ENCODE data around the gene CDX1.
"Not testable (repeated sequence)": the region's sequence is repeated elsewhere in the genome, so short reads cannot be mapped to it uniquely, and the experiment has no call there.

CDX1 gene

GRCh38 chr5:150210644-150211043 is 44.1 kb downstream of the CDX1 start:
- no peak for DNase-seq

DNA sequence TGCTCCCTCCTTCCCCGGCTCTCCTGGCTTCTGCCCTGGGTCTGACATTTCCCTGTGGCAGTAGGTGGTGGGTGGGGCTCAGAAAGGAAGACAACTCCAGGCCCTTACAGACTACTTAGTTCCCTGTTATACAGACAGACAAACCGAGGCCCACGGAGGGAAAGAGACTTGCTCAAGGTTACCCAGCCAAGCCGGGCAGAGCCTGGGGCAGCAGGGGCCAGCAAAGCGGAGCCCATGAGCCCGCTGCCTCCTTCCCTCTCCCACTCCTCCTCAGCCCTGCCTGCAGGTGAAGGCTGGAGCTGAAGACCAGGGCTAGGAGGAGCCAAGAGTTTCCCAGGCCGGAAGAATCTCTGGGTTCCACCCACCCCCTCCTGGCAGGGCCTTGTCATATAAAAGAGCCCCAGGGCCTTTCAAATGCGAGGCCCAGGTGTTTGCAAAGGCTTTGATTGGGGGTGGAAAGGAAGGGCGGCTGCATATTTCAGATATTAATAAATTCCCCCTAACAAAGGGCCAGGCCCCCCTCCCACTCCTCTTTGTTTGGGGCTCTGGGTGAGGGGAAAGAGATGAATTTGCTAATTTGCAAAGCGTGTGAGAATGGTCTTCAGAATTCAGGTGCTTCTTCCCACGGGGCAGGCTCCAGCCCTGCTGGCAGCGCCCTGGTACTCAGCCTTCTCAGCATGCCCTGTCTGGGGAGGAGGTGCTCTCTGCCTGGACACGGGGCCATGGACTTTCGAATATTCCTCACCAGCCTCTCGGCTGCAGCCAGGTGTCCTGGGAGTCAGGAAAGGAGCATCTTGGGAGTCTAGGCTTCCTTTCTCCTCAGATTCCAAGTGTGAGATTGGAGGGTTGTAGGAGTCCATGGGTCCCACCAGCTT is 44.8 kb downstream of the CDX1 start:
- no peak for DNase-seq

DNA sequence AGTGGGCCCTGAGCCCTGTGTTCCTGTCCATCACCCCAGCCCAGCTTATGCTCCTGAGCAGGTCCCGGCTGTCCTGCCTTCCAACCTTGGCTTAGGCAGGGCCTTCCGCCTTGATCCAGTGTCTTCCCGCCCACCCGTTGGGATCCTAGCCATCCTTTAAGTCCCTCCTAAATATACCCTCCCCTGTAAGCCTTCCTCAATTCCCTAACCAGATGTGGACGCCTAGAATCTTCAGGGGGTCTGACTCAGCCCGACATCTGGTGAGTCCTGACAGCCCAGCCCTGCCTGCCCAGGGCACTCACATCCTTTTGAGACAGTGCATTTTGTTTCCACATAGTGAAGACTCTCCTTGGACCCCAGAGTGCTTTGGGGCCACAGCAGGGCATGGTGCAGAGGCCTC is 47.0 kb downstream of the CDX1 start:
- no peak for DNase-seq

DNA sequence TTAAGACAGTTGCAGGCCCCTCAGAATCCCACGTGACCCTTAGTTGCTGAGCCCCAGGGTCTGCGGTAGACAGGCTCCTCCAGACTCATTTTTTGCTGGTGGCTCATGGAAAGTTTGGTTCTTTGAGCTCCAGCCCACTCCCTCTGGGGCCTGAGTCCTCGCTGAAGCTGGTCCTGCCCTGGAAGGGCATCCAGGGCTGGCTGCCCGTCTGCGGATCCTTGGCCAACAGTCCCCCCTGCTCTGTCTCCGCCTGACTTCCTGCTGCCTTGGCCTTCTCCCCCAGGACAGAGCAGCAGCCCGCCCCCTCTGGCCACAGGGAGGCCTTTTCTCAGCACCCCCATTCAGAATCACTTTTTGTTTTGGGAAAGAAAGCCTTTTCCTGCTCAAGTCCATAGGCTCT is 47.7 kb downstream of the CDX1 start:
- DNase-seq, result no peak

DNA sequence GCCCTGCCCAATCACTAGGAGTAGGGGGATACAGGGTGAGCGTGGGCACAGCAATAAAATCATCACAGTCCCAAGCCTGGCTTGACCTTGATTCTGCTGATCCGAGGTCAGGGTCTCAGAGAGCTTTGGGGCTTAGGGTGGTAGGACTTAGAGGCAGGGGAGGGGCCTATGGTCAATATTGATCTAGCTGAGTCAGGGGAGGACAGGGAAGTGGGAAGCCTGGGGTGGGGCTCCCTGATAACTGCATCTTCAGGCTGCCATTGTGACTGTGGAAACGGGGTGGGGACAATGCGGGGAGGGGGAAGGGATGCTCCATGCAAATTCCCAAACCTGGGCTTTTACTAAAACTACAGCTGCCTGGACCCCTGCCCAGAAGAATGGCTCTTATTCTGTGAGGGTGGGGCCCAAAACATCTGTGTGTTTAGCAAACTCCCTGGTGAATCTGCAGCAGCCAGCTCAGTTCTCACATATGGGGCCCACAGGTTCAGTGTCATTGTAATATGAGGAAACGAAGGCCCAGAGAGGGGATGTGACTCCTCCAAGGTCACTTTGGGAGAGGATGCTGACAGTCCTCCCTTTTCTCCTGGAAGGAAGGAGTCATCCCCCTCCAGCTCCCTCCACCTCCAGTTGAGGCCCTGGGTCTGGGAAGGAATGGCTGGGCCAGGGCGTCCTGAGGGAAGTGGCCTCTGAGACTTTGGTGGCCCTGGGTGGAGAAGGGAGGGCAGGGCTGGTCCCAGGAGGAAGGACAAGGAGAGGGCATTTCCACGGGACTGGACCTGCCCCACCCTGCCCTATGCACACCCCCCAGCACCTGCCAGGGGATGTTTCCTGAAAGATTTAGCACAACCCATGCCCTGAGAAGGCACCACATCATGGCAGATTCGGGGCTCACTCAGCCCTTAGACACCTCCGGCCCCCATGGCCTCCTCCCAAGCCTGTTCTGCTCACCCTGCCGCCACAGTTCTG is 49.7 kb downstream of the CDX1 start:
- DNase-seq, result no peak

DNA sequence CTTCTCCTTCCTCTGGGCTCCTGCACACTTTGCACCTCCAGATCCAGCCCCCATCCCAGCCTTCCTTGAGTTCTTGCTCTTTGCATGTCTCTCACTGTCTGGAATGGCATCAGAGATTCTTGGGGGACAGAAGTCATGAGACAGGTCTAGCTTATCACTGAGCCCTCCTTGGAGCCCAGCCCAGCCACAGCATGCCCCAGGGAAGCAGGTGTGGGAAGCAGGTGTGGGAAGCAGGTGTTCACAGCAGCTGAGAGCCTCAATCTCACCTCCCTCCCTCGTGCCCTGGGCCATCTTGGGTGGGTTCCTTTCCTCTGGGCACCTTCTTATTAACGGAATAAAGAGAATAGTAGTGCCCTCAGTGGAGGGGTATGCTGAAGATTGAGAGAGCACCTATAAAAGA is 50.5 kb downstream of the CDX1 start:
- no peak for DNase-seq

DNA sequence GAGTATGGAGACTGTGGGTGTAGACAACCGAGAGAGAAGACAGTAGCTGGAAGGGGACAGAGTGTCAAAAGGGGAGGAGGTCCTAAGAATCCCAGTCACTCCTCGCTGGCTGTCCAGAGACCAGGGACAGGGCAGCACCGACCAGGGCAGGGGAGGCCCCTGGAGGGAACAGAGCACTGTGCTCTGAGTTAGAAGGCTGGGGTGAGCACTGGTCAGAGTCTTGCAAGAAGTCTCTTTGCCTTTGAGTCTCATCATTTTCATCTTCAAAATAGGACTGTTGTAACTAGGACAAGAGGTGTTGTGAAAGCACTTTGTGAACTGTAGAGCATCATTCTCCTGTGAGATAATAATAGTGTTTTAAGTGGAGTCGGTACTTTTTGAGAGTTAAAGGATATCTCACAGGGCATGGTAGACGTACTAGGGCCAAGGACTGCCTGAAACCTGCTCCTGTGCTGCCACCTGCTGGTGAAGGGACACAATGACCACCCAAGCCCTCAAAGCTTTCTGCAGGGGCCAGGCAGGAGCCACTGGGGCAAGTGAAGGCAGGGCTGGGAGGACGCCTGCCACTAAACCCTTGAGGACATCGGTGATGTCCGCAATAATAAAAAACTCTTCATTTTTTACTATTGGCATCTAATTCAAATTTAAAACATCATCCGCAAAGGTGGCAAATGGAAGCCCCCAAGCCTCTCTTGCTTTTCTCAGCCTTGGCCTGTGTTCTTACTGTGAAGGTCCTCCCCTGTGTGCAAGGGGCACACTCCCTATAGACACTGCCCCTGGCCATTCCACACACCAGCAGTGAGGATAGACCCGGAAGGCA is 51.5 kb downstream of the CDX1 start:
- peak; percentile 23 for DNase-seq

- no peak for DNase-seq
These were observed 52.1 kb downstream of the CDX1 start for GRCh38 chr5:150218693-150219035.

GRCh38 chr5:150219142-150219541 is 52.6 kb downstream of the CDX1 start:
- DNase-seq, result no peak

DNA sequence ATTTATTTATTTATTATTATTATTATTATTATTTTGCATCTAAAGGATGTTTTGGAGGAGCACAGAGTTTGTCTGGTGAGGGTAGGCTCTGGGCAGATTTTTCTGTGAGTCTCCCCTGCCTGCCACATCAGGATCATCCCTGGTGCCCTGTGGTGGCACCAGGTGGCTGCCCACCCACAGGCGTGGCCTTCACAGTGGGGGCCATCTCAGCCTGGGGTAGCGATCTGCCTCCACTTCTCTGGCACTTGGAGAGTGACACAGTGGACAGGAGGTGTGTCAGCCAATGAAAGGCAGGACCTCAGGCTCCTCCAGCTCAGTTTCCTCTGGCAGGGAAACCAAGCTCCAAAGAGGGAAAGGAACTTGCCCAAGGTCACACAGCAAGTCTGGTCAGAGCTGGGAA is 53.3 kb downstream of the CDX1 start:
- no peak for DNase-seq

DNA sequence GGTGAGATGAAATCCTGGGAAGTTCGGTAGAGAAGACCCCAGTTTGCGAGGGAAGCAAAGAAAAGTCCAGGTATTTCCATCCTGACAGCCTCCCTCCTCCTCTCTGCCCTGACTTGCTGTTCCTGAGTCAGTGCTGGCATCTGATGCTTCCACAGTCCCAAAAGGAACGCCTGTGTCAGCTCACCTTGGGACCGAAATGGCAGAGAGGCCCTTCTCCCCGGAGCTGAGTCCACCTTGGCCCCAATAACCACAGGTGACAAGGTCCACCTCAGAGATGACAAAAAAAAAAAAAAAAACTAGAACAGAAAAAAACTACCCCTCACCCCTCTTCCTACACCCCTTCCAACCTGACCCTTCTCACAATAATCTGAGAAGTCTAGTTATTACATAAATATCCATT is 54.9 kb downstream of the CDX1 start:
- DNase-seq, result no peak

GRCh38 chr5:150222906-150223305 is 56.3 kb downstream of the CDX1 start:
- no peak for DNase-seq

DNA sequence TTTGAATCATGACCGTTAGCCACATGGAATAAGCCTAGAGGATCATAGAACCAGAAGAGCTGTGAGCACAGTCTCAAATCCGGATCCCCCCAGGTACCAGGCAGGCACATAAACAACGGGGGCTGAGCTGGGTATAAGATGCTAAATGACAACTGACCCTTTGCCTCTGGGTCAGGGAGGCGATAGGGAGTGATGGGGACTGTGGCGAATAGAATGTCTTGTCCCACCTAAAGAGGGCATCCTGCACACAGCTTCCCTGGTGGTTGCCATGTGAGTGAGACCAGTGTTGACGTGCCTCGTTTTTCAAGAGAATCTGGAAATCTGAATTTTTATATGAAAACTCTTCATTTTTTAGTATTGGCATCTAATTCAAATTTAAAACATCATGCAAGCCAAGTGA is 56.9 kb downstream of the CDX1 start:
- no peak for DNase-seq

DNA sequence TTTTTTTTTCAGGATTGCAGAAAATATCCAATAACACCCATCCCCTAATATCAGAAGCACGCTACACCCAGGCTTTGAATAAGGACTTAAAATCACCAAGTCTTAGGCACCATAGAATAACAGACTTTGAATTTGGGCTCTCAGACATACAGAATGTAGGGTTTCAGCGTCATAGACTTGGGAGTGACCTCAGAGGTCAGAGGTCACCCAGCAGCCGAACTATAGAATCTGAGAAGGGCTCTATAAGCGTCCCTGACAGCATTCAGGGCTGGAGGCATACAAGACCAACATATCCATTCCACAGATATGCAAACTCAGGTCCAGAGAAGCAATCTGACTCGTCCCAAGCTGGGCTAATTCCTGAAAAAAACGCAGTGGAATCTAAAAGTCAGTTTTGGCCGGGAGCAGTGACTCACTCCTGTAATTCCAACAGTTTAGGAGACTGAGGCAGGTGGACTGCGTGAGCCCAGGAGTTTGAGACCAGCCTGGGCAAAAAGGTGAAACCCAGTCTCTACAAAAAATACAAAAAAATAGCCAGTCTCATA is 58.0 kb downstream of the CDX1 start:
- DNase-seq, result no peak

- no peak for DNase-seq
These were observed 60.5 kb downstream of the CDX1 start for GRCh38 chr5:150227036-150227435.

DNA sequence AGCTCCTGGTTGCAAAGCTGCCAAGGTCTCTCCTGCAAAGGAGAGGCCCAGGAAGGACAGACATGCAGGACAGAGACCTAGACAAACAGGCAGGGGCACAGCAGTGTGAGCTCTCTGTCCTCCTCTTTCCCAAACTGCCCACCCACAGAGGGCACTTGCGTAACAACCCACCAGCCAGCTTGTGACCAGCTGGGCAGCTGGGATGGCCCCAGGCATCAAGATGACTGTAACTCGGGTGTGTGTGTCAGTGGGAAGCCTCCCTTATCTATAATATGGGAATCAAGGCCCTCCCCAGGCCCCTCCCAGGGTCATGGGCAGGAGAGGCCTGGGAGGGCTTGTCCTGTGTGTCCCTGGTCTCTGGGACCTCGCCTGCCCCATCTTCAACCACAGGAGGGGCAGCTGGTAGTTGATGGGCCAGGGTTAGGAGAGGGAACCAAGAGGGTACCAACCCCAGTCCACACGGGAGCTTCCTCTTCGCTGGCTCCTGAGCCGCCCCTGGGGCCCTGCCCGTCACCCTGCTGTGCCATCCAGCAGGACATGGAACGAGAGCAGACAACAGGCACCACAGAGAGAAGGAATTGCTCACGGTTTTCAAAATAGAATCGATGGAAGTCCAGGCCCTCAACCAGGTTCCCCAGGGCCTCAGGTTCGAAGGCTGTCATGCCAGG is 61.2 kb downstream of the CDX1 start:
- DNase-seq, result no peak

DNA sequence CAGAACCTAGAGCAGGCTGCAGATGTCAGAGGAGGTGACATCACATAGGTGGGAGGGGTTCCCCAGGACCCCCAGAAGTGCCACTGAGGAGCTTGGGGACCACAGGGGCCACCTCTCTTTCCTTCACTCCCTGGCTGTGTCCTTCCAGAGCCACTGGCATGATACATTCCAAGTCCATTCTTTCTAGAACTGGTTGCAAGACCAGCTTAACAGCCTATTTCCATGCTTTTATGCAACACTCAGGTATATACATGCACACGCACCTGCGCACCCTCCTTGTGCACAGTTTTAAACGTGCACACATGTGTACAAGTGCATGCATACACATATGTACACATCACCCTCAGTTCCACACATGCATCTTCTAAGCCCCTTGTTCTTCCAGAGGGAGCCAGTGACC is 63.0 kb downstream of the CDX1 start:
- DNase-seq, result no peak

- no peak for DNase-seq
These were observed 64.3 kb downstream of the CDX1 start for GRCh38 chr5:150230842-150231241.

GRCh38 chr5:150233706-150234105 is 67.1 kb downstream of the CDX1 start:
- DNase-seq, result not testable (repeated sequence)
